CD14-positive monocyte (primary cell): ENCODE measurements around the gene BCAP31. TPM values are rescaled to one million over a fixed set of nuclear protein-coding genes. Genes with fewer than 3 reads are reported as not detected.
"Not testable (repeated sequence)": the region's sequence is repeated elsewhere in the genome, so short reads cannot be mapped to it uniquely, and the experiment has no call there.

Experiments
- DNase-seq, 3 donors: peaks; one replicate each; pipeline ENCODE4 v3.0.0-alpha.2; 2011 to 2022
- H2AFZ ChIP-seq: 2 replicates; pipeline ENCODE4 v1.6.0; 2012; ENCODE audit warnings: mild to moderate bottlenecking, low read depth, low read length, inconsistent platforms; ENCODE audit not compliant: insufficient read depth, poor library complexity, severe bottlenecking
- H3K27ac ChIP-seq, 2 donors: 1 replicate in 1 of 2; 2 replicates in 1 of 2; pipeline ENCODE4 v1.5.1; 2012 to 2013; ENCODE audit warnings: low read length in 2 of 2, control low read depth in 1 of 2, inconsistent platforms in 1 of 2, low read depth in 1 of 2, mild to moderate bottlenecking in 1 of 2
- H3K27me3 ChIP-seq, 2 donors: one replicate each; pipeline versions ENCODE4 v1.6.0 to v1.6.1; 2011 to 2013; ENCODE audit warnings: low read length in 2 of 2; ENCODE audit not compliant: control insufficient read depth in 2 of 2, insufficient read depth in 2 of 2
- H3K36me3 ChIP-seq, 2 donors: replicated peaks in 1 of 2; 1 replicate in 1 of 2; 2 replicates in 1 of 2; pipeline versions ENCODE4 v1.5.1 to v1.6.1; 2012 to 2013; ENCODE audit warnings: low read length in 2 of 2, control low read depth in 1 of 2, inconsistent platforms in 1 of 2, mild to moderate bottlenecking in 1 of 2; ENCODE audit not compliant: insufficient read depth in 2 of 2, control insufficient read depth in 1 of 2
- H3K4me1 ChIP-seq, 2 donors: 1 replicate in 1 of 2; 2 replicates in 1 of 2; pipeline versions ENCODE4 v1.5.1 to v1.6.1; 2012 to 2013; ENCODE audit warnings: low read length in 2 of 2, control low read depth in 1 of 2, inconsistent platforms in 1 of 2, mild to moderate bottlenecking in 1 of 2, moderate library complexity in 1 of 2; ENCODE audit not compliant: insufficient read depth in 2 of 2, control insufficient read depth in 1 of 2
- H3K4me2 ChIP-seq: replicated peaks from 2 replicates; pipeline ENCODE3; 2012; ENCODE audit warnings: low read length, moderate library complexity, mild to moderate bottlenecking; ENCODE audit not compliant: poor library complexity, severe bottlenecking; ENCODE audit errors: extremely low read depth
- H3K4me3 ChIP-seq, 3 experiments: fragments of 200-600 bp in 1 of 3; sonication (generic) in 1 of 3; replicated peaks in 1 of 3; 1 replicate in 2 of 3; 2 replicates in 1 of 3; pipeline ENCODE4 v1.5.1; 2011 to 2013; ENCODE audit warnings: low read length in 3 of 3, mild to moderate bottlenecking in 3 of 3, control low read depth in 2 of 3, low read depth in 2 of 3, inconsistent platforms in 1 of 3, moderate library complexity in 1 of 3
- H3K79me2 ChIP-seq: 2 replicates; pipeline ENCODE4 v1.6.0; 2012; ENCODE audit warnings: mild to moderate bottlenecking, control low read depth, inconsistent platforms, low read length, moderate library complexity; ENCODE audit not compliant: insufficient read depth
- H3K9ac ChIP-seq: 2 replicates; pipeline ENCODE4 v1.6.0; 2017; ENCODE audit warnings: low read length, mild to moderate bottlenecking; ENCODE audit not compliant: insufficient read depth, poor library complexity, severe bottlenecking
- H3K9me3 ChIP-seq, 2 donors: replicated peaks in 1 of 2; 1 replicate in 1 of 2; 2 replicates in 1 of 2; pipeline versions ENCODE4 v1.5.1 to v1.6.1; 2012 to 2013; ENCODE audit warnings: low read length in 2 of 2, control low read depth in 1 of 2; ENCODE audit not compliant: control insufficient read depth in 1 of 2, insufficient read depth in 1 of 2
- H4K20me1 ChIP-seq: 2 replicates; pipeline ENCODE4 v1.6.0; 2012; ENCODE audit warnings: mild to moderate bottlenecking, low read length, control low read depth, moderate library complexity; ENCODE audit not compliant: insufficient read depth
- H3K27ac Mint-ChIP-seq, 7 donors: one replicate each; pipeline ENCODE4 v1.8.0; 2020; ENCODE audit warnings: mild to moderate bottlenecking in 7 of 7, mixed read lengths in 7 of 7, moderate library complexity in 6 of 7, inconsistent platforms in 2 of 7
- H3K27me3 Mint-ChIP-seq, 3 donors: one replicate each; pipeline ENCODE4 v1.8.0; 2021 to 2022; ENCODE audit warnings: low read depth in 3 of 3, mild to moderate bottlenecking in 3 of 3, mixed read lengths in 3 of 3, moderate library complexity in 3 of 3, inconsistent platforms in 1 of 3
- H3K36me3 Mint-ChIP-seq, 2 donors: one replicate each; pipeline ENCODE4 v1.8.0; 2020; ENCODE audit warnings: mixed read lengths in 2 of 2, inconsistent platforms in 1 of 2, mild to moderate bottlenecking in 1 of 2
- H3K4me1 Mint-ChIP-seq: one replicate; pipeline ENCODE4 v1.8.0; 2020; ENCODE audit warnings: mild to moderate bottlenecking, mixed read lengths
- H3K4me3 Mint-ChIP-seq, 2 donors: one replicate each; pipeline ENCODE4 v1.8.0; 2020; ENCODE audit warnings: mild to moderate bottlenecking in 2 of 2, mixed read lengths in 2 of 2, moderate library complexity in 1 of 2
- H3K9me3 Mint-ChIP-seq, 7 donors: one replicate each; pipeline ENCODE4 v1.8.0; 2020 to 2022; ENCODE audit warnings: mixed read lengths in 7 of 7, mild to moderate bottlenecking in 6 of 7, moderate library complexity in 6 of 7, inconsistent platforms in 2 of 7
- CTCF ChIP-seq: fragments of 200-600 bp; IDR thresholded peaks from one replicate; pipeline ENCODE4 v1.8.0; 2022; ENCODE audit warnings: antibody characterized with exemption, mild to moderate bottlenecking
- WGBS: methylation state at CpG from one replicate; pipeline ENCODE4 v1.1.5; 2013; ENCODE audit warnings: missing lambda C conversion rate; ENCODE audit not compliant: insufficient coverage; 5-methylcytosine and 5-hydroxymethylcytosine counted together
- intact Hi-C, 2 donors: fragments of 100-400 bp; cut with micrococcal nuclease; formaldehyde crosslinking; loops; one replicate each; pipeline versions ENCODE4 v1.15.0 to v1.15.1; 2023
- polyA plus RNA-seq, 3 donors: library from polyadenylated mRNA; depleted of rRNA in 1 of 3; unstranded in 2 of 3; stranded (reverse) in 1 of 3; fragments of 300-500 nt in 2 of 3; fragments of >200 nt in 1 of 3; fragmentation: Illumina TruSeq in 2 of 3; gene quantifications; 1 replicate in 2 of 3; 2 replicates in 1 of 3; pipeline ENCODE4 v1.2.3, GENCODE V29; 2012 to 2021

Gene BCAP31
- polyA plus RNA-seq, 3 donors: 139 to 294 (median 288) TPM

- peaks cover 5 to 11% of the 10 kb centered on the region in 2 donors for H3K4me1 ChIP-seq
- H3K4me2 ChIP-seq, H3K9me3 ChIP-seq, H3K36me3 ChIP-seq, H3K27ac Mint-ChIP-seq, H3K27ac ChIP-seq, H3K9ac ChIP-seq, DNase-seq, H4K20me1 ChIP-seq, H3K4me3 Mint-ChIP-seq, H2AFZ ChIP-seq, intact Hi-C loops, H3K4me3 ChIP-seq, H3K27me3 ChIP-seq, H3K36me3 Mint-ChIP-seq, H3K79me2 ChIP-seq: not testable (repeated sequence)
- WGBS: no CpG with 5 or more reads among the region's 6 CpGs
- H3K9me3 Mint-ChIP-seq: peaks cover 0 to 15% (median 0%) of the 10 kb centered on the region in 7 donors
- peaks cover 0 to 42% (median 24%) of the 10 kb centered on the region in 3 donors for H3K27me3 Mint-ChIP-seq
- peaks cover 12% of the 10 kb centered on the region for H3K4me1 Mint-ChIP-seq
Observed at GRCh38 chrX:153746991-153747390, 22.8 kb upstream of the BCAP31 start.

DNA sequence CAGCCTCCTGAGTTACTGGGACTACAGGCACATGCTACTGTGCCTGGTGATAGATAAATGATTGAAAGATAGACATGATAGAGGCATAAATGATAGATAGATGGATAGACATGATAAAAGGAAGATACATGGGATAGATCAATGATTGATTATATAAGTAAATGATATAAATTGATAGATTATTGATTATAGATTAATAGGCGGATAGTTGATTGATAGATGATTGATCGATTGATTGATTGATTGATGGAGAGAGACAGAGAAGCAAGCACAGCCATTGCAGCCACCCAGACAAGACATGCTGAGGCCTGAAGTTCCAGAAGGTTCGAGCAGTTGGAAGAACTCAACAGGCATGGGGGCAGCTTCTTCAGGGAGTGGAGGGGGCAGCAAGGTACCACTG lies 22.2 kb upstream of the BCAP31 start:
- Histone ChIP-seq H3K4me2 (no peak overlapping the region), H3K27me3 (peaks cover 0 to under 1% of the 10 kb centered on the region in 2 donors), H3K9ac (no peak overlapping the region), H3K4me3 (no peak overlapping the region), H4K20me1 (no peaks in the 10 kb centered on the region), H3K27ac (no peak overlapping the region), H2AFZ (no peak overlapping the region), H3K9me3 (no peaks in the 10 kb centered on the region), H3K36me3 (no peaks in the 10 kb centered on the region), H3K79me2 (no peaks in the 10 kb centered on the region), H3K4me1 (peaks cover 5 to 11% of the 10 kb centered on the region in 2 donors)
- Mint-ChIP-seq H3K9me3 (peaks cover 0 to 14% (median 0%) of the 10 kb centered on the region in 7 donors), H3K27ac (no peak overlapping the region), H3K36me3 (peaks cover under 1 to 14% of the 10 kb centered on the region in 2 donors), H3K4me3 (no peak overlapping the region), H3K4me1 (peaks cover 12% of the 10 kb centered on the region), H3K27me3 (peaks cover 0 to 42% (median 24%) of the 10 kb centered on the region in 3 donors)
- no CpG with 5 or more reads among the region's 3 CpGs for WGBS
- no peak for DNase-seq
- TF ChIP-seq CTCF: no peak
- intact Hi-C loops: no loop called here

GRCh38 chrX:153745067-153745433 lies 20.9 kb upstream of the BCAP31 start:
- H3K27ac Mint-ChIP-seq, H3K27ac ChIP-seq, H3K4me3 ChIP-seq, H3K9ac ChIP-seq, H4K20me1 ChIP-seq, H3K9me3 ChIP-seq, intact Hi-C loops, DNase-seq, H3K79me2 ChIP-seq, H3K4me2 ChIP-seq, H3K27me3 ChIP-seq, H3K36me3 ChIP-seq, H2AFZ ChIP-seq: not testable (repeated sequence)
- H3K4me1 Mint-ChIP-seq: peaks cover 12% of the 10 kb centered on the region
- peaks cover 0 to 35% (median 24%) of the 10 kb centered on the region in 3 donors for H3K27me3 Mint-ChIP-seq
- peaks cover 9 to 27% of the 10 kb centered on the region in 2 donors for H3K36me3 Mint-ChIP-seq
- H3K4me3 Mint-ChIP-seq: peak overlapping the region in 1 of 2 donors; percentile 77
- 13% methylated on average over 3 of the region's 12 CpGs for WGBS
- peaks cover 5 to 11% of the 10 kb centered on the region in 2 donors for H3K4me1 ChIP-seq
- H3K9me3 Mint-ChIP-seq: peaks cover 0 to 11% (median 0%) of the 10 kb centered on the region in 7 donors
